Osteoblast (primary cell): ENCODE measurements around the gene NEXN. TPM values are rescaled to one million over a fixed set of nuclear protein-coding genes. Genes with fewer than 3 reads are reported as not detected.

ENCODE experiments used
- DNase-seq: peaks from one replicate; pipeline ENCODE4 v3.0.0; 2011; ENCODE audit warnings: low spot score, mixed read lengths; ENCODE audit not compliant: insufficient read length; ENCODE audit errors: missing footprints
- H2AFZ ChIP-seq: 2 replicates; pipeline ENCODE4 v1.6.0; 2011; ENCODE audit warnings: mild to moderate bottlenecking, low read length
- H3K27ac ChIP-seq: 2 replicates; pipeline ENCODE4 v1.5.1; 2011; ENCODE audit warnings: mild to moderate bottlenecking, low read depth, low read length, moderate library complexity
- H3K27me3 ChIP-seq: 2 replicates; pipeline ENCODE4 v1.6.0; 2012; ENCODE audit warnings: mild to moderate bottlenecking, control low read depth, inconsistent platforms, low read length, moderate library complexity; ENCODE audit not compliant: insufficient read depth
- H3K36me3 ChIP-seq: 2 replicates; pipeline ENCODE4 v1.5.1; 2011; ENCODE audit warnings: mild to moderate bottlenecking, low read length, control low read depth, moderate library complexity; ENCODE audit not compliant: insufficient read depth
- H3K4me1 ChIP-seq: 2 replicates; pipeline ENCODE4 v1.5.1; 2011; ENCODE audit warnings: mild to moderate bottlenecking, low read length, control low read depth, moderate library complexity; ENCODE audit not compliant: insufficient read depth
- H3K4me2 ChIP-seq: 2 replicates; pipeline ENCODE4 v1.6.0; 2011; ENCODE audit warnings: mild to moderate bottlenecking, low read length; ENCODE audit not compliant: insufficient read depth
- H3K4me3 ChIP-seq: fragments of 200-600 bp; sonication (generic); 3 replicates; pipeline ENCODE4 v1.5.1; 2012; ENCODE audit warnings: mild to moderate bottlenecking, low read length, inconsistent platforms; ENCODE audit not compliant: insufficient read depth
- H3K79me2 ChIP-seq: 2 replicates; pipeline ENCODE4 v1.6.0; 2012; ENCODE audit warnings: mild to moderate bottlenecking, low read length, control low read depth, inconsistent platforms; ENCODE audit not compliant: insufficient read depth
- H3K9me3 ChIP-seq: 2 replicates; pipeline ENCODE4 v1.5.1; 2011; ENCODE audit warnings: low read depth, low read length, control low read depth
- H4K20me1 ChIP-seq: 2 replicates; pipeline ENCODE4 v1.6.0; 2012; ENCODE audit warnings: mild to moderate bottlenecking, low read length, control low read depth; ENCODE audit not compliant: insufficient read depth
- CTCF ChIP-seq: IDR thresholded peaks from 2 replicates; pipeline ENCODE4 v1.5.1; 2011; ENCODE audit warnings: mild to moderate bottlenecking, low read depth, low read length, moderate library complexity; ENCODE audit errors: extremely low read depth
- total RNA-seq: library from RNA; depleted of rRNA; stranded (reverse); fragments of >200 nt; gene quantifications from 2 replicates; pipeline ENCODE4 v1.2.3, GENCODE V29; 2012

The NEXN gene
- total RNA-seq, 1 donor, result 6.9 TPM

DNA sequence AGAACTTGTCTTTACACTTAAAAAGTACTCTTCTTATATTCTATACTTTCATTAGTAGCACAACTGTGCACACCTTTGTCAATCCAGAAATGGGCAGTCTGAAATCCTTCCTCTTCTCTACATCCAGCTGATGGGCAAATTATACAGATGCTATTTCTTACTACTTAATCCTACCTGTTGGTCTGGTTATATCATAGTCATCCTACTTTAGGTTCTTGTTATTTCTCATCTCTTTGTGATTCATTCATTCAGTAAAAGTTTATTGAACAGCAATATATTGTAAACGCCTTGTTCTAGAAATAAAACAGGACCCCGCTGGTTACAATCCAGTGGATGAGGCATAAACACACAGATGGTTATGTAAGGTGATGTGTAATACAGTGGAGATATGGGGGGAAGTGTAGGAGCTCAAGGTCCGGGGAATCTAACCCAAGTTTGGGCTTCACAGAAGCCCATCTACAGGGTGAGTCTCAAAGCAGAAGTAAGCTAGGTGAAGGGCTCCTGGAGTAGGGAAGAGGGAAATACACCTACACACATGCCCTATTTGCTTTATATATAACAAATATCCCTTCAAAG lies 102.3 kb downstream of the NEXN start:
- DNase-seq, result no peak
- no peak overlapping the region for H3K4me2 ChIP-seq
- H3K27me3 ChIP-seq, result no peaks in the 10 kb centered on the region
- H3K27ac ChIP-seq, result no peak overlapping the region
- peaks cover 85% of the 10 kb centered on the region for H3K79me2 ChIP-seq
- H4K20me1 ChIP-seq, result peaks cover 9% of the 10 kb centered on the region
- no peaks in the 10 kb centered on the region for H3K9me3 ChIP-seq
- H3K4me3 ChIP-seq, result no peak overlapping the region
- TF ChIP-seq CTCF, result no peak
- peaks cover 4% of the 10 kb centered on the region for H3K4me1 ChIP-seq
- no peak overlapping the region for H2AFZ ChIP-seq
- H3K36me3 ChIP-seq, result peaks cover 9% of the 10 kb centered on the region

GRCh38 chr1:77991638-77992037 lies 103.2 kb downstream of the NEXN start:
- Histone ChIP-seq H3K27ac (no peak overlapping the region), H3K4me3 (no peak overlapping the region), H3K36me3 (peaks cover 3% of the 10 kb centered on the region), H4K20me1 (peaks cover 9% of the 10 kb centered on the region), H3K27me3 (no peaks in the 10 kb centered on the region), H3K9me3 (no peaks in the 10 kb centered on the region), H3K79me2 (peaks cover 77% of the 10 kb centered on the region), H3K4me2 (no peak overlapping the region), H3K4me1 (peaks cover 2% of the 10 kb centered on the region), H2AFZ (no peak overlapping the region)
- DNase-seq, result no peak
- TF ChIP-seq CTCF, result no peak

Other genes starting within 250 kb of the NEXN start
- gene ZZZ3, start 206.0 kb upstream of the NEXN start, total RNA-seq, result 77.1 and 79.0 TPM in 2 replicates
- gene USP33, start 128.8 kb upstream of the NEXN start, total RNA-seq, result 89.8 and 101 TPM in 2 replicates
- 13.8 and 15.9 TPM in 2 replicates for gene MIGA1, start 109.0 kb upstream of the NEXN start, total RNA-seq
- gene FUBP1, start 90.4 kb downstream of the NEXN start, total RNA-seq, result 86.9 and 91.6 TPM in 2 replicates
- gene DNAJB4, start 116.3 kb downstream of the NEXN start, total RNA-seq, result 36.5 and 46.7 TPM in 2 replicates
- 0.29 and 0.36 TPM in 2 replicates for gene GIPC2, start 157.3 kb downstream of the NEXN start, total RNA-seq